Measurements from ENCODE around the gene MARCHF3.

DNA sequence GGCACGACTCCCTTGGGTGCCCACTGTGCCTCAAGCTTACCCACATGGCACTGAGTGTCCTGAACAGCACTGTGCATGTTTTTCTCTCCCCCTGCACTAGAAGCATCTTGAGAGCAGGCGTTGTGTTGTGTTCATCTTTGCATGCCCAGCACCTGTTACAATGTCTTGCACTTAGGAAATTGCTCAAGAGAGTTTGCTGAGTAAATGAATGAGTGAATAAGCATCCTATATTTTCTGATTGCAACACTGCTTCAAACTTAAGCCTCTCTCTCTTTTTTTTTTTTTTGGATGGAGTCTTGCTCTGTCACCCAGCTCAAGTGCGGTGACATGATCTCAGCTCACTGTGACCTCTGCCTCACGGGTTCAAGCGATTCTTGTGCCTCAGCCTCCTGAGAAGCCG, 158.9 kb downstream of the MARCHF3 start:
- TF ChIP-seq, protein P1, sequence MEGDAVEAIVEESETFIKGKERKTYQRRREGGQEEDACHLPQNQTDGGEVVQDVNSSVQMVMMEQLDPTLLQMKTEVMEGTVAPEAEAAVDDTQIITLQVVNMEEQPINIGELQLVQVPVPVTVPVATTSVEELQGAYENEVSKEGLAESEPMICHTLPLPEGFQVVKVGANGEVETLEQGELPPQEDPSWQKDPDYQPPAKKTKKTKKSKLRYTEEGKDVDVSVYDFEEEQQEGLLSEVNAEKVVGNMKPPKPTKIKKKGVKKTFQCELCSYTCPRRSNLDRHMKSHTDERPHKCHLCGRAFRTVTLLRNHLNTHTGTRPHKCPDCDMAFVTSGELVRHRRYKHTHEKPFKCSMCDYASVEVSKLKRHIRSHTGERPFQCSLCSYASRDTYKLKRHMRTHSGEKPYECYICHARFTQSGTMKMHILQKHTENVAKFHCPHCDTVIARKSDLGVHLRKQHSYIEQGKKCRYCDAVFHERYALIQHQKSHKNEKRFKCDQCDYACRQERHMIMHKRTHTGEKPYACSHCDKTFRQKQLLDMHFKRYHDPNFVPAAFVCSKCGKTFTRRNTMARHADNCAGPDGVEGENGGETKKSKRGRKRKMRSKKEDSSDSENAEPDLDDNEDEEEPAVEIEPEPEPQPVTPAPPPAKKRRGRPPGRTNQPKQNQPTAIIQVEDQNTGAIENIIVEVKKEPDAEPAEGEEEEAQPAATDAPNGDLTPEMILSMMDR (conservative IDR thresholded peaks at IDR 0.05 in 1 of 2, IDR thresholded peaks at IDR 0.05 in 1 of 2; ENCODE audit: low read depth in 1 of 2, low read length in 2 of 2): no peak
- no peak for TF ChIP-seq EZH2 (IDR thresholded peaks at IDR 0.05; ENCODE audit: low read length, missing control alignments)

Measured in fibroblast of lung (primary cell).